Measurements from ENCODE around the gene ZC2HC1B.

DNA sequence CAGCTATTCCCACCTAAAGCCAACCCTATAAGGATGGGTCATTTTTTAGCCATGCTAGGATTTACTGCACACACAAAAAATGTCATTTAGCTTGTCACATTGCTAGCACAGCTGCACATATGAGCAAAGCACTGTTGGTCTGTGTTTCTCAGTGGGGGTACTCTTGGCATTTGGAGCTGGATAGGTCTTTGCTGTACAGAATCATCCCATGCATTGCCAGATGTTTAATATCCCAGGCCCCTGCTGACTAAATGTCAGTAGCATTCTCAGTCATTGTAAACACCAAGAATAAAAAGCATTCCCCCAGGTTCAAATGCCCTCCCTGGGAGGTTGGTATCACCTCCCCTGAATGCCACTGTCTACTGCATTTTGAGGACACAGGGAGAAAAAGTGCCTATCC lies 35.7 kb upstream of the ZC2HC1B start:
- TF ChIP-seq POLR2AphosphoS5 (IDR thresholded peaks at IDR 0.05; ENCODE audit: low read depth, low read length) = no peak
- TF ChIP-seq TAF1 (IDR thresholded peaks at IDR 0.05; ENCODE audit: borderline replicate concordance, insufficient read depth, low read length) = no peak
- TF ChIP-seq, protein P1, sequence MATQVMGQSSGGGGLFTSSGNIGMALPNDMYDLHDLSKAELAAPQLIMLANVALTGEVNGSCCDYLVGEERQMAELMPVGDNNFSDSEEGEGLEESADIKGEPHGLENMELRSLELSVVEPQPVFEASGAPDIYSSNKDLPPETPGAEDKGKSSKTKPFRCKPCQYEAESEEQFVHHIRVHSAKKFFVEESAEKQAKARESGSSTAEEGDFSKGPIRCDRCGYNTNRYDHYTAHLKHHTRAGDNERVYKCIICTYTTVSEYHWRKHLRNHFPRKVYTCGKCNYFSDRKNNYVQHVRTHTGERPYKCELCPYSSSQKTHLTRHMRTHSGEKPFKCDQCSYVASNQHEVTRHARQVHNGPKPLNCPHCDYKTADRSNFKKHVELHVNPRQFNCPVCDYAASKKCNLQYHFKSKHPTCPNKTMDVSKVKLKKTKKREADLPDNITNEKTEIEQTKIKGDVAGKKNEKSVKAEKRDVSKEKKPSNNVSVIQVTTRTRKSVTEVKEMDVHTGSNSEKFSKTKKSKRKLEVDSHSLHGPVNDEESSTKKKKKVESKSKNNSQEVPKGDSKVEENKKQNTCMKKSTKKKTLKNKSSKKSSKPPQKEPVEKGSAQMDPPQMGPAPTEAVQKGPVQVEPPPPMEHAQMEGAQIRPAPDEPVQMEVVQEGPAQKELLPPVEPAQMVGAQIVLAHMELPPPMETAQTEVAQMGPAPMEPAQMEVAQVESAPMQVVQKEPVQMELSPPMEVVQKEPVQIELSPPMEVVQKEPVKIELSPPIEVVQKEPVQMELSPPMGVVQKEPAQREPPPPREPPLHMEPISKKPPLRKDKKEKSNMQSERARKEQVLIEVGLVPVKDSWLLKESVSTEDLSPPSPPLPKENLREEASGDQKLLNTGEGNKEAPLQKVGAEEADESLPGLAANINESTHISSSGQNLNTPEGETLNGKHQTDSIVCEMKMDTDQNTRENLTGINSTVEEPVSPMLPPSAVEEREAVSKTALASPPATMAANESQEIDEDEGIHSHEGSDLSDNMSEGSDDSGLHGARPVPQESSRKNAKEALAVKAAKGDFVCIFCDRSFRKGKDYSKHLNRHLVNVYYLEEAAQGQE (IDR thresholded peaks at IDR 0.05; ENCODE audit: insufficient read depth in 1 of 2, low read depth in 2 of 2, low read length in 2 of 2) = no peak

All from PFSK-1 (cell line).